Measurements from ENCODE around the gene MAGIX.
A peak's percentile ranks its signal among the peaks of the same experiment; 100 is the strongest.
"Not testable (repeated sequence)": the region's sequence is repeated elsewhere in the genome, so short reads cannot be mapped to it uniquely, and the experiment has no call there.

The MAGIX gene

GRCh38 chrX:49147282-49147681 is 15.3 kb upstream of the MAGIX start:
- POLR2A ChIA-PET: no interaction called here
- no peak for TF ChIP-seq CTCF (IDR thresholded peaks at IDR 0.05; ENCODE audit: insufficient read depth, low read length, missing control alignments)
- CTCF ChIA-PET: no interaction called here
- DNase-seq (ENCODE audit: low read depth, low spot score): no peak
- no peak overlapping the region for H3K4me3 ChIP-seq (ENCODE audit: low read depth, low read length)

- CTCF ChIA-PET: no interaction called here
- POLR2A ChIA-PET: no interaction called here
- H3K4me3 ChIP-seq (ENCODE audit: low read depth, low read length): no peak overlapping the region
- TF ChIP-seq CTCF (IDR thresholded peaks at IDR 0.05; ENCODE audit: insufficient read depth, low read length, missing control alignments): no peak
- DNase-seq (ENCODE audit: low read depth, low spot score): no peak
Measured at GRCh38 chrX:49147936-49148335, 14.6 kb upstream of the MAGIX start.

GRCh38 chrX:49148390-49149100 is 14.0 kb upstream of the MAGIX start:
- H3K4me3 ChIP-seq (ENCODE audit: low read depth, low read length); POLR2A ChIA-PET; DNase-seq (ENCODE audit: low read depth, low spot score); CTCF ChIA-PET: not testable (repeated sequence)

- DNase-seq (ENCODE audit: low read depth, low spot score); H3K4me3 ChIP-seq (ENCODE audit: low read depth, low read length); POLR2A ChIA-PET; CTCF ChIA-PET: not testable (repeated sequence)
Measured at GRCh38 chrX:49149291-49149690, 13.3 kb upstream of the MAGIX start.

- no peak overlapping the region for H3K4me3 ChIP-seq (ENCODE audit: low read depth, low read length)
- ChIA-PET POLR2A (no interaction called here), CTCF (no interaction called here)
- DNase-seq (ENCODE audit: low read depth, low spot score): no peak
- TF ChIP-seq CTCF (IDR thresholded peaks at IDR 0.05; ENCODE audit: insufficient read depth, low read length, missing control alignments): no peak
Measured at GRCh38 chrX:49153467-49153866, 9.1 kb upstream of the MAGIX start.

GRCh38 chrX:49155243-49155899 is 7.2 kb upstream of the MAGIX start:
- POLR2A ChIA-PET: interaction anchor here (0.7 to 0.8 kb wide), 3 partner anchors 9 to 76 kb away, joined by 3 read pairs; partner anchors contain the start of gene WDR45
- no peak for TF ChIP-seq CTCF (IDR thresholded peaks at IDR 0.05; ENCODE audit: insufficient read depth, low read length, missing control alignments)
- peak overlapping the region; percentile 43 for H3K4me3 ChIP-seq (ENCODE audit: low read depth, low read length)
- CTCF ChIA-PET: interaction anchor here (0.6 to 2.5 kb wide), 21 partner anchors 10 to 322 kb away, joined by 3 to 34 read pairs (median 3); no protein-coding TSS in a partner anchor
- no peak for DNase-seq (ENCODE audit: low read depth, low spot score)

GRCh38 chrX:49155900-49156837 is 6.4 kb upstream of the MAGIX start:
- POLR2A ChIA-PET: interaction anchor here (0.7 kb wide), 1 partner anchor 77 kb away, joined by 3 read pairs; the partner anchor contains the start of gene WDR45
- no peak for DNase-seq (ENCODE audit: low read depth, low spot score)

More at GRCh38 chrX:49155900-49156837, 6.4 kb upstream of the MAGIX start:
- CTCF ChIA-PET: interaction anchor here (0.6 to 2.5 kb wide), 20 partner anchors 10 to 323 kb away, joined by 3 to 34 read pairs (median 3); no protein-coding TSS in a partner anchor
- peak; percentile 76 for TF ChIP-seq CTCF (IDR thresholded peaks at IDR 0.05; ENCODE audit: insufficient read depth, low read length, missing control alignments)
- H3K4me3 ChIP-seq (ENCODE audit: low read depth, low read length): peak overlapping the region; percentile 53

All from AG04449 (cell line).